Skeletal muscle tissue (tissue), 4 donors: Measurements from ENCODE around the gene SIPA1L3. TPM values are rescaled to one million over a fixed set of nuclear protein-coding genes. Genes with fewer than 3 reads are reported as not detected.

Source experiments
- H3K27ac ChIP-seq: one replicate; pipeline ENCODE4 v1.7.0; 2013; ENCODE audit warnings: mild to moderate bottlenecking, low read depth, low read length, inconsistent platforms
- H3K27me3 ChIP-seq, 3 donors: one replicate each; pipeline ENCODE4 v1.7.0; 2013; ENCODE audit warnings: low read length in 3 of 3; ENCODE audit not compliant: control insufficient read depth in 3 of 3, insufficient read depth in 3 of 3
- H3K36me3 ChIP-seq, 3 donors: one replicate each; pipeline ENCODE4 v1.7.0; 2013; ENCODE audit warnings: low read length in 3 of 3; ENCODE audit not compliant: control insufficient read depth in 3 of 3, insufficient read depth in 3 of 3
- H3K4me1 ChIP-seq, 3 donors: one replicate each; pipeline ENCODE4 v1.7.0; 2013; ENCODE audit warnings: low read length in 3 of 3, mild to moderate bottlenecking in 3 of 3; ENCODE audit not compliant: control insufficient read depth in 3 of 3, insufficient read depth in 3 of 3
- H3K4me3 ChIP-seq, 3 donors: one replicate each; pipeline ENCODE4 v1.7.0; 2013; ENCODE audit warnings: low read length in 3 of 3
- H3K9ac ChIP-seq, 3 donors: one replicate each; pipeline ENCODE4 v1.7.0; 2013; ENCODE audit warnings: low read length in 3 of 3, mild to moderate bottlenecking in 3 of 3, moderate library complexity in 2 of 3, low read depth in 1 of 3
- H3K9me3 ChIP-seq, 3 donors: one replicate each; pipeline ENCODE4 v1.7.0; 2013; ENCODE audit warnings: low read length in 3 of 3; ENCODE audit not compliant: control insufficient read depth in 3 of 3
- total RNA-seq: library from RNA; depleted of rRNA; stranded (reverse); fragments of >200 nt; gene quantifications from one replicate; pipeline ENCODE4 v1.2.3, GENCODE V29; 2014
- donor health status: Osteomylitis.

Gene SIPA1L3
- total RNA-seq, 1 donor from 2014 or later, result 3.7 TPM

DNA sequence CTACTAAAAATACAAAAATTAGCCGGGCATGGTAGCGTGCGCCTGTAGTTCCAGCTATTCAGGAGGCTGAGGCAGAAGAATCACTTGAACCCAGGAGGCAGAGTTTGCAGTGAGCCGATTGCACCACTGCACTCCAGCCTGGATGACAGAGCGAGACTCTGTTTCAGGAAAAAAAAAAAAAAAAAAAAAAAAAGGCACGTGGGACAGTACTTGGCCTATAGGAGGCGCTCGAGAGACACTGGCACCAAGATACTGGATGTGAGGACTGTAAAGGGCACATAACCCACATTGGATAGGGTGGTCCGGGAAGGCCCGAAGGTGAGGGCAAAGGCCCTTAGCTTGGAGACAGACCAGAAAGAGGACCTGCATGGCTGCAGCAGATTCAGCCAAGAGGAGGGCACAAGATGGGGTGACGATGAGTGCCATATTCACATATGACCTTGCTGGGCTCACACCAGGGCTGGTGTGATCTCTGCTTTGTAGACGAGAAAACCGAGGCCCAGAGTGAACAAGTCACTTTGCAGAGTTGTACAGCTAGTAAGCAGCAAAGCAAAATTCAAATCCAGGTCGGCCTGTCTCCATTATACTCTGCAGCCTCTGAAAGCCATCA, 227.6 kb downstream of the SIPA1L3 start:
- H3K9me3 ChIP-seq, result no peaks in the 10 kb centered on the region
- peaks cover 0 to 4% (median 2%) of the 10 kb centered on the region in 3 donors for H3K36me3 ChIP-seq
- H3K4me3 ChIP-seq, result no peak overlapping the region
- peak overlapping the region; percentile 49 for H3K27ac ChIP-seq
- no peaks in the 10 kb centered on the region for H3K27me3 ChIP-seq
- H3K4me1 ChIP-seq, result peaks cover 13 to 14% (median 13%) of the 10 kb centered on the region in 3 donors
- peak overlapping the region in 2 of 3 donors; percentile 4 to 74 for H3K9ac ChIP-seq

DNA sequence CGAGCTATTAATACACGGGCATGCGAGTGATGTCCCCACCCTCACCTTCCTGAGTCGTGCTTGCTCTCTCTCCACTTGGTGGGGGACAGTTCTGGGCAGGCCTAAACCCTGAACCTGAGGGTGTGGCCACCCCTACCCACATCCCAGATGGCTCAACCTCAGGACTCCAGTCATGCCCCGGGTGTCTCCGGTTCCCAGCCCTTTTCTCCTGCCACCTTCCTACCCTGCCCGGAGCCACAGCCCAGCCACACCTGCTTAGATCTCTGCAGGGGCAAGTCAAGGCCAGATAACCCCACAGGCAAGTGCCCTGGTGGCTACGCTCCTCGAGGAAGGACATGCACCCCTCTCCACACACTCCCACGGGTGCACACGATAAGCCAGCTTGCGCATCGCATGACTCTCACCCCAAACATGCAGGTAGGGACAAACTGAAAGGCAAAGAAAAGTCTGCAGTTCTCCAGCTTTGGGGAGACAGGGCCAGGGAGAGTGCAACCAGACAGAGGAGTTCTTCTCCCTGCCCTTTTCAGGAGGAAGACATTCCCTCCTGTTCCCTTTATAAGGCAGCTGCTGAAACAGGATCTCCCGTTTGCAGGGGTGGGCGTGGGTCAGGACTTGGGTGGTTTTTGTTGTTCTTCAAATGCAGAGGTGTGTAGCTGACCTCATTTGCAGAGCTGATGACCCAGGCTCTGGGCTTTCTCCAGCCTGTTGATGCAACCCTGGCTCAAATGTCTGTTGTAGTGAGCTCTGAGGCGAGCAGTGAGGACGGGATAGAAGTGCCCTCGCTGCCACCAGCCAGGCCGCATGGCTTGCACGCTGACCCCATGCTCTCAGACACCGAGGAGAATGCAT, 228.4 kb downstream of the SIPA1L3 start:
- H3K9me3 ChIP-seq, result no peaks in the 10 kb centered on the region
- no peaks in the 10 kb centered on the region for H3K27me3 ChIP-seq
- peaks cover 0 to 4% (median 2%) of the 10 kb centered on the region in 3 donors for H3K36me3 ChIP-seq
- H3K9ac ChIP-seq, result peak overlapping the region; percentile 4 to 74 (median 40)
- peak overlapping the region; percentile 49 for H3K27ac ChIP-seq
- peak overlapping the region in 1 of 3 donors; percentile 35 for H3K4me3 ChIP-seq
- H3K4me1 ChIP-seq, result peaks cover 13 to 14% (median 13%) of the 10 kb centered on the region in 3 donors

DNA sequence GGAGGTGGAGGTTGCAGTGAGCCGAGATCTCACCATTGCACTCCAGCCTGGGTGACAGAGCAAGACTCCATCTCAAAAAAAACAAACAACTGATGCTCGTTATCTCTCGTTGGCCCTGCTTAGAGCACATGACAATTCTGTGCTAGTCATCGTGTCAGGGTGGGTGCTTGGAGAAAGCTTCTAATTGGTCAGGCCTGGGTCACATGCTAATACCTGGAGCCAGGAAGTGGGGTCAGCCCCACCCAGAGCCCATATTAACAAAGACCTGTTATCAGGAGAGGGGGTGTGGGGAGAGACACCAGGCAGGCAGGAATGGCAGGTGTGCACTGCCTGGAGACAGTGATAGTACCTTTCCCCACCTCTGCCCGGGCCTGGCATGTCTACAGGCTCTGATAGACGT, 232.1 kb downstream of the SIPA1L3 start:
- Histone ChIP-seq H3K4me3 (no peak overlapping the region), H3K27ac (no peak overlapping the region), H3K27me3 (no peaks in the 10 kb centered on the region), H3K4me1 (peaks cover 13 to 19% (median 14%) of the 10 kb centered on the region in 3 donors), H3K9me3 (no peaks in the 10 kb centered on the region), H3K9ac (no peak overlapping the region), H3K36me3 (peaks cover 0 to 6% (median 3%) of the 10 kb centered on the region in 3 donors)

DNA sequence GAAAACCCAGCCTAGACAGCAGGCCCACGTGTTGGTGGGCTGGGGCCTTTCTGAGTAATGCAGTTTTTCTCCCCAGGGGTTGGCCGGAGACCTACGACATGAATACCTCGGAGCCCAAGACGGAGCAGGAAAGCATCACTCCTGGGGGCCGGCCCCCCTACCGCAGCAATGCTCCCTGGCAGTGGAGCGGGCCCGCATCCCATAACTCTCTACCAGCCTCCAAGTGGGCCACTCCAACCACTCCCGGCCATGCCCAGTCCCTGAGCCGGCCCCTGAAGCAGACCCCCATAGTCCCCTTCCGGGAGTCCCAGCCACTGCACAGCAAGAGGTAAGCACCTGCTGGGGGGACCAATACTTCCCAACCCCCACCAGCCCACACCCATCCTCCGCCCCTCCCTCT, 234.1 kb downstream of the SIPA1L3 start:
- peaks cover 0 to 14% (median 6%) of the 10 kb centered on the region in 3 donors for H3K4me1 ChIP-seq
- no peak overlapping the region for H3K9ac ChIP-seq
- H3K27ac ChIP-seq, result no peak overlapping the region
- no peak overlapping the region for H3K4me3 ChIP-seq
- no peaks in the 10 kb centered on the region for H3K9me3 ChIP-seq
- no peaks in the 10 kb centered on the region for H3K27me3 ChIP-seq
- peaks cover 0 to 9% (median 3%) of the 10 kb centered on the region in 3 donors for H3K36me3 ChIP-seq

DNA sequence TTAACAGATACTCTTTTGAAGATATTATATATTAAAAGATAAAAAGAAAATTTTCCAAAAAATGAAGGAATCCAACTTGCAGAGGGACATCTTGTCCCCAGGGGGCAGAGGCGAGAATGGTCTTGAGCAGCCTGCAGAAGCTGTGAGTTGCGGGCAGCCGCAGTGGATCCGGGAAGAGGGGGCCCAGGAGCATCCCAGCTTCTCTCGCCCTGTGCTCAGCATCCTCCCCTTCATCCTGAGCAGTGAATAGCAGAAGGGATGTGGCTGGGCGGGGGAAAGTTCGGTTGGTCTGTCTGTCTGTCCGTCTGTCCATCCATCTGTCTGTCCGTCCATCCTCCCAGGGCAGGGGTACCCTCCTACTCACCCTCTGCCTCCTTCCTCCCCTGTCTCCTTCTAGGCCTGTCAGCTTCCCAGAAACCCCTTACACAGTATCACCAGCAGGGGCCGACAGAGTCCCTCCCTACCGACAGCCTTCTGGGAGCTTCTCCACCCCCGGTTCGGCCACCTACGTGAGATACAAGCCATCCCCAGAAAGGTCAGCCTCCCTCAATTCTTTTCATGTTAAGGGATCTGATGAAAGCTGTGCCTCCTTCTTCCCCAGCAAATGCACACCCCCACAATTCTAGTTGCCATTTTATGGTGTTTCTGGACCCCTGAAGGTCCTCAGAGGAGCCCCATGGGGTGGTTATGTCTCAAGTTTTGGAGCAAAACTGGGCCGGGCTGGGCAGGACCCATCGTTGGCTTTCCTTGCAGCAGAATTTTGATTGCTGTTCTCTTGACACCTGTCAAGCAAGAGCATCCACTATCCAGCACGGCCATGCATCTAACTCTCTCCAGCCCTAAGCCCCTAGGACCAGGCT, 235.4 kb downstream of the SIPA1L3 start:
- Histone ChIP-seq H3K4me3 (no peak overlapping the region), H3K27ac (no peak overlapping the region), H3K9me3 (no peaks in the 10 kb centered on the region), H3K4me1 (peaks cover 3 to 18% (median 9%) of the 10 kb centered on the region in 3 donors), H3K36me3 (peaks cover 0 to 9% (median 3%) of the 10 kb centered on the region in 3 donors), H3K9ac (no peak overlapping the region), H3K27me3 (no peaks in the 10 kb centered on the region)

DNA sequence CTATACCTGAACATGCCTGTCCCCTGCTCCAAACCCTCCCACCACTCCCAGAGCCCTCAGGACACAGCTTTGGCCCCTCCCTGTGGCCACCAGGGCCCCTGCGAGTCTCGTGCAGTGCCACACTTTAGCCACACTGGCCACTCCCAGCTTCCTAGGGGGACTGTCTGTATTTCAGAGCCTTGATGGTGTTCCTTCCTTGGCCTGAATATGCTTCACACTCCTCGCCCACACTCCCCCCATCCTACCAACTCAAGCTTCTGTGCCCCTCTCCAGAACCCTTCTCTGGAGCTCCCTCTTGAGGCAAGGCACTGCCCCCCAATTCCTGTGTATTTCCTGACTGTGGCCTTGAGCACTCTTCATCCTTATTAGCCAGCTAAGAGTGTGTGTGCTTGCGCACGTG, 236.8 kb downstream of the SIPA1L3 start:
- no peak overlapping the region for H3K27ac ChIP-seq
- no peak overlapping the region for H3K4me3 ChIP-seq
- H3K36me3 ChIP-seq, result peaks cover 0 to 9% (median 3%) of the 10 kb centered on the region in 3 donors
- H3K4me1 ChIP-seq, result peaks cover 3 to 25% (median 9%) of the 10 kb centered on the region in 3 donors
- no peaks in the 10 kb centered on the region for H3K9me3 ChIP-seq
- H3K9ac ChIP-seq, result no peak overlapping the region
- no peaks in the 10 kb centered on the region for H3K27me3 ChIP-seq

GRCh38 chr19:38144667-38145066, 237.7 kb downstream of the SIPA1L3 start:
- no peak overlapping the region for H3K27ac ChIP-seq
- no peak overlapping the region for H3K4me3 ChIP-seq
- H3K9me3 ChIP-seq, result no peaks in the 10 kb centered on the region
- H3K36me3 ChIP-seq, result peaks cover 0 to 9% (median 3%) of the 10 kb centered on the region in 3 donors
- H3K4me1 ChIP-seq, result peaks cover 3 to 32% (median 9%) of the 10 kb centered on the region in 3 donors
- H3K27me3 ChIP-seq, result no peaks in the 10 kb centered on the region
- H3K9ac ChIP-seq, result no peak overlapping the region

DNA sequence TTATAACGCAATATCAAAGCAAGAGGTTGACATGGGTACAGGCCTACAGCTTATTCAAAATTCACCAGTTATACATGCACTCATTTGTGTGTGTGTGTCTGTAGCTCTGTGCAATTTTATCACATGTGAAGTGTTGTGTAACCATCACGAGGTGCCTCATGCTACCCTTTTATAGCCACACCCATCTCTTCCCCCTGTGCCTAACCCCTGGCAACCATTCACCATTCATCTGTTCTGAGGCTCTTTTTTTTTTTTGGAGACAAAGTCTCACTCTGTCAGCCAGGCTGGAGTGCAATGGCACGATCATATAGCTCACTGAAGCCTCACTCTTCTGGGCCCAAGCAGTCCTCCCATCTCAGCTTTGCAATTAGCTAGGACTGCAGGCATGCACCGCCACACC, 238.6 kb downstream of the SIPA1L3 start:
- no peaks in the 10 kb centered on the region for H3K27me3 ChIP-seq
- peak overlapping the region in 1 of 3 donors; percentile 36 for H3K9ac ChIP-seq
- peaks cover 3 to 32% (median 9%) of the 10 kb centered on the region in 3 donors for H3K4me1 ChIP-seq
- no peak overlapping the region for H3K4me3 ChIP-seq
- H3K36me3 ChIP-seq, result peaks cover 0 to 9% (median 3%) of the 10 kb centered on the region in 3 donors
- H3K27ac ChIP-seq, result no peak overlapping the region
- H3K9me3 ChIP-seq, result no peaks in the 10 kb centered on the region

- Histone ChIP-seq H3K27me3 (no peaks in the 10 kb centered on the region), H3K9me3 (no peaks in the 10 kb centered on the region), H3K4me1 (peaks cover 3 to 26% (median 9%) of the 10 kb centered on the region in 3 donors), H3K4me3 (peak overlapping the region in 1 of 3 donors; percentile 22), H3K9ac (peak overlapping the region in 1 of 3 donors; percentile 58), H3K27ac (peak overlapping the region; percentile 54), H3K36me3 (peaks cover 6 to 15% (median 14%) of the 10 kb centered on the region in 3 donors)
Measured at GRCh38 chr19:38148337-38148736, 241.3 kb downstream of the SIPA1L3 start.
